NCI-H1694 (cell line): ENCODE data around the gene KLC1.
A peak's percentile ranks its signal among the peaks of the same experiment; 100 is the strongest.
"Not testable (repeated sequence)": the region's sequence is repeated elsewhere in the genome, so short reads cannot be mapped to it uniquely, and the experiment has no call there.

Experiments used
- DNase-seq: peaks from one replicate; lab custom pipeline; 2025; lab: John Stamatoyannopoulos, UW

KLC1 gene

DNA sequence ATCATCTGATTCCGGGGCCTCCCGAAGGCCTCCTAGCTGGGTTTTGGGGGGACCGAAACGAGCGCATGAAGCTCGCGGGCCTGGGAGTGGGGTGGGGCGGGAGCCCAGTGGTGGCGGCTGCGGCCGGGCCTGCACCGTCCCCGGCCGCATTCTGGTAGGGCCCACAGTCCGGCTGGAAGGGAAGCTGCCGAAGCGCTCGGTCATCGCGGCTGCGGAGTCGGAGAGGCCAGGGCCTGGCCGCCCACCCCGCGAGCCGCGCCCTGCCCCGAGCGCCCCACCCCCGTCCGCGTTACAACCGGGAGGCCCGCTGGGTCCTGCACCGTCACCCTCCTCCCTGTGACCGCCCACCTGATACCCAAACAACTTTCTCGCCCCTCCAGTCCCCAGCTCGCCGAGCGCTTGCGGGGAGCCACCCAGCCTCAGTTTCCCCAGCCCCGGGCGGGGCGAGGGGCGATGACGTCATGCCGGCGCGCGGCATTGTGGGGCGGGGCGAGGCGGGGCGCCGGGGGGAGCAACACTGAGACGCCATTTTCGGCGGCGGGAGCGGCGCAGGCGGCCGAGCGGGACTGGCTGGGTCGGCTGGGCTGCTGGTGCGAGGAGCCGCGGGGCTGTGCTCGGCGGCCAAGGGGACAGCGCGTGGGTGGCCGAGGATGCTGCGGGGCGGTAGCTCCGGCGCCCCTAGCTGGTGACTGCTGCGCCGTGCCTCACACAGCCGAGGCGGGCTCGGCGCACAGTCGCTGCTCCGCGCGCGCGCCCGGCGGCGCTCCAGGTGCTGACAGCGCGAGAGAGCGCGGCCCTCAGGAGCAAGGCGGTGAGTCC lies at the start of gene KLC1:
Gene KLC1 (plus strand): TSS at position 528 of the 819 bp plus-strand sequence. CDS start 25,354 bp downstream, outside the sequence.
- DNase-seq, result peak; percentile 54

- no peak for DNase-seq
These were observed 47.8 kb upstream of the KLC1 start for GRCh38 chr14:103581206-103581605.

- DNase-seq, result no peak
These were observed 46.9 kb upstream of the KLC1 start for GRCh38 chr14:103581954-103582703.

- DNase-seq, result no peak
These were observed 44.6 kb upstream of the KLC1 start for GRCh38 chr14:103584326-103584915.

DNA sequence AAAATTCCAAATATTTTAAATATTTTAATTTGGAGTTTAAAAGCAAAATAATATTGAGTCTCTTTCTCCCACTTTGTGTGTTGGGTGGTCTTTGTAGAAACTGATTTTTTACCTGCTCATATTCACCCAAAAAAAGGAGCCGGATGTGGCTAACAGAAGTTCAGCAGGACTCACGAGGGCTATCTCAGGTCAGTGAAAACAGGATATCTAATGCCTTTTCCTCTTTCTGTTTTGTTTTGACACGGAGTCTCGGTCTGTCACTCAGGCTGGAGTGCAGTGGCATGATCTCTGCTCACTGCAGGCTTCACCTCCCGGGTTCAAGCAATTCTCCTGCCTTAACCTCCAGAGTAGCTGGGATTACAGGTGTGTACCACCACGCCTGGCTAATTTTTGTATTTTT lies 35.4 kb upstream of the KLC1 start:
- no peak for DNase-seq

- peak; percentile 72 for DNase-seq
These were observed 34.7 kb upstream of the KLC1 start for GRCh38 chr14:103594265-103594664.

- peak; percentile 75 for DNase-seq
These were observed 31.2 kb upstream of the KLC1 start for GRCh38 chr14:103597623-103598377.

DNA sequence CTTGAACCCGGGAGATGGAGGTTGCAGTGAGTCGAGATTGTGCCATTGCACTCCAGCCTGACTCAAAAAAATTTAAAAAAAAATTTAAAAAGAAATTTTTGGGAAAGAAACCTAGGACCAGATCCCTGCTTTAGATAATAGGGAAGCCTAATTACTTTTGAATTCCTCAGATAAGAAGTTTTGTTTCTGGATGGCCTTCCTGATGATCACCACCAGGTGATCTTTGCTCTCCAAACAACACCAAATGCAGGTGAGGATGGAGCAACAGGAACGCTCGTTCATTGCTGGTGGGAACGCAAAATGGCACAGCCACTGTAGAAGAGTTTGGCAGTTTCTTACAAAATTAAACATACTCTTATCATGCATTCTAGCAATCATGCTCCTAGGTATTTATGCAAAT lies 28.5 kb upstream of the KLC1 start:
- DNase-seq, result no peak

DNA sequence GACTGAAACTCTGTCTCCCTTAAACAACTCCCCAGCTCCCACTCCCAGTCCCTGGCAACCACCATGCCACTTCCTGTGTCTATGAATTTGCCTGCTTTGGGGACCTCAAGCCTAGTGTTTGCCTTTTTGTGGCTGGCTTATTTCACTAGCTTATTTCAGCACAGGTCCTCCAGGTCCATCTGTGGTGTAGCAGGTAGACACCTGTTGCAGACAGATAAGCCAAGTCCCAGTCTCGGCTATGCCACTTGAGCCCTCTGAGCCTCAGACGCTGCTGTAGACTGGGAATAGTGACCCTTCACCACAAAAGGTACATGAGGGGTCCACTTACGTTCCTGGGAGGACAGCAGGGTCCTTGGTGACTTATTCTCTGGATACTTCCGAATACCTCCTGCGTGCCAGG lies 24.4 kb upstream of the KLC1 start:
- DNase-seq, result no peak

DNA sequence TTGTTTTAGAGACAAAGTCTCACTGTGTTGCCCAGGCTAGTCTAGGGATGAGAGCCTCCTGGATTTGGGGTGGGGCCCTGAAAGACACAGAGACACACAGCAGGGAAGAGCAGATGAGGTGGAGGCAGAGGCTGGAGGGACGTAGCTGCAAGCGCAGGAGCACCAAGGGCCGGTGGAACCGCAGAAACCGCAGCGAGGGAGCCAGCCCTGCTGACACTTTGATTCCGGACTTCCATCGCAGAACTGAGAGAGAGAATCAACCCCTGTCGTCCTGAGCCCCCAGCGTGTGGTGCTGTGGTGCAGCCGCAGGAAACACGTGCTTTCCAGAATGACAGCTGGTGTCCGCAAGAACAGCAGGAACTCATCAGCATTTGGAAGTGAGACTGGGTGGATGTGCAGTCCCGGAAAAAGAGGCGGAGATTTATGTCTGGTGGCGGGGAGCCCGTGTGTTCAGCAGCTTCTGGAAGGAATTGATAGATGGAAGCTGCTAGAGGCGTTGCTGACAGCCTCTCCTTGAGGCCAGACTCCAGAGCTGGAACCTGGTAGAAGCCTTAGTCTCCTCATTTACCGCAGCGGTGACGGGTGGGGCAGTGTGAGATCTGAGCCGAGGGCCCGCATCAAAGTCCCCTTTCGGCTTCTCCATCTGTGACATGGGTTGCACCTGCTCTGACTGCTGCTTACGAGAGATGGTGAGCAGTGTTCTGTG lies 21.9 kb upstream of the KLC1 start:
- peak; percentile 99 for DNase-seq

- no peak for DNase-seq
These were observed 21.2 kb upstream of the KLC1 start for GRCh38 chr14:103607822-103608221.

DNA sequence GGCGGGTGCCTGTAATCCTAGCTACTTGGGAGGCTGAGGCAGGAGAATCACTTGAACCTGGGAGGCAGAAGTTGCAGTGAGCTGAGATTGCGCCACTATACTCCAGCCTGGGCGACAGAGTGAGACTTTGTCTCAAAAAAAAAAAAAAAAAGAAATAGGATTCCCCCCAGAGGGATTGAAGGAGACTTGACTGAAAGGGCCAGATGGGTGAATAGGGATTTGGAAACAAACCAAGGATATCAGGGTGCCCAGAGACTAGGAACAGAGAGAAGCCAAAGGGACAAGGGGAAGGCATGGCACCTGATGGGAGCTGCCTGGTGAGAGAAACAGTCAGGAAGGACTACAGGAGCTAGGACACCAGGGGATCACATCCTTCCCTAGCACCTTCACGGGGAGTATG lies 19.9 kb upstream of the KLC1 start:
- not testable (repeated sequence) for DNase-seq

DNA sequence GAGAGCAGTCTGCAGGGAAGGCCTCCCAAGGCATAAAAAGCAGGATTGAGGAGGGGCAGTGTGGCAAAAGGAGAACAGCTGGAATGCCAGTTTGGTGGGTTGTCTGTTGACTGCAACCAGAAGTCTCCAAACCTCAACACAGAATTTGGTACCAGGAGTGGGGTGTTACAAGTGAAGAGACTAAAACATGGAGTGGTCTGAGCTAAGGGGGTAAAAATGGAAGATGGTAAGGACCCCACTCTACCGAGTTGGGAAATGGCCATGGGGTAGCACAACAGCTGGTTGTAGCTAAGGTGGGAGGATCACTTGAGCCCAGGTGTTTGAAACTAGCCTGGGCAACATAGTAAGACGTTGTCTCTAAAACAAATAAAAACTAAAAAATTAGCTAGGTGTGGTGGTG lies 17.8 kb upstream of the KLC1 start:
- DNase-seq, result no peak

GRCh38 chr14:103613517-103613916 lies 15.5 kb upstream of the KLC1 start:
- DNase-seq, result no peak

GRCh38 chr14:103616635-103617300 lies 12.2 kb upstream of the KLC1 start:
- no peak for DNase-seq

GRCh38 chr14:103619057-103619456 lies 10.0 kb upstream of the KLC1 start:
- DNase-seq, result no peak

DNA sequence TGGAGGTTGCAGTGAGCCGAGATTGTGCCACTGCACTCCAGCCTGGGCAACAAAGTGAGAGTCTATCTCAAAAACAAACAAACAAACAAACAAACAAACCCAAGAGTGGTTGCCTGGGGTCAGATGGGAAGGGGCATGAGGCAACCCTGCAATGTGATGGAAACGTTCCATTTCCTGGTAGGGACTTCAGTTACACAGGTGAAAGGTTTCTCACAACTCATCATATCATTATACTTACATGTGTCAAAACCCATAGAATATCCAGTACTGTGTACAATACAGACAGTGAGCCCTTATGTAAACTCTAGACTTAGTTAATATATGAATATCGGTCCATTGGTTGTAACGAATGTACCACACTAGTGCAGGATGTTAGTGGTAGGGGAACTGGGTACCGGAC lies 7.2 kb upstream of the KLC1 start:
- no peak for DNase-seq

DNA sequence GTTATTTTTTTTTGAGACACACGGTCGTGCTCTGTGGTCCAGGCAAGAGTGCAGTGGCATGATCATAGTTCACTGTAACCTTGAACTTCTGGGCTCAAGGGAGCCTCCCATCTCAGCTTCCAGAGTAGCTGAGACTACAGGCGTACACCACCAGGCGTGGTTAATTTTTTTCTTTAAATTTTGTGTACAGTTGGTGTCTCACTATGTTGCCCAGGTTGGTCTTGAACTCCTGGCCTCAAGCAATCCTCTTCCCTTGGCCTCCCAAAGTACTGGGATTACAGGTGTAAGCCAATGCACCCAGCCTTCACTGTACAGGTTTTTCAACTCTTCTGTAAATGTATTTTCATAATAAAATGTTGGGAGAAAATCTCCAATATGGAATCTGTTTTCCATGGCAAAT lies 5.7 kb upstream of the KLC1 start:
- no peak for DNase-seq

- no peak for DNase-seq
These were observed 5.0 kb upstream of the KLC1 start for GRCh38 chr14:103623883-103624482.

DNA sequence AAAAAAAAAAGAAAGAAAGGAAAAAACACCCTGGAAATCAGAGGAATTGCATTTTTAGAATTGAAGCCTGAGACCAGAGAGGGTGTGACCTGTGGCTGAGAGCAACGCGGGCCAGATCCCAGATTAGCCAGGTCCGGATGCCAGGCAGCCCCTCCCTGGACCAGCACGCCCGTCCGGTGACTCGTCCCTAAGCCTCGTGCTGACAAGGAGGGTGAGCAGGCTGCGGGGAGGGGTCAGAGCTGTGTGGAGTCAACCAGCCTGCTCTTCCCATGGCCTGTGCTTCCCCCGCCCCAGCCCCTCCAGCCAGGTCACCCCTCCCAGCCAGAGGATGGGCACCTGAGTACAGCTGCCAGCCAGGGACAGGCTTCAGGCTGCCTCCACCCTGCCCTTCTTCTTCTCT lies 4.2 kb upstream of the KLC1 start:
- no peak for DNase-seq
